HG03565 (cell line): ENCODE results near the gene HOMER1.

Experiments
- ATAC-seq: cut with Tn5 transposase; IDR thresholded peaks from one replicate; pipeline ENCODE4 v1.9.1; 2021; ENCODE audit warnings: mild to moderate bottlenecking, moderate library complexity; ENCODE audit not compliant: unreplicated experiment

Gene HOMER1

DNA sequence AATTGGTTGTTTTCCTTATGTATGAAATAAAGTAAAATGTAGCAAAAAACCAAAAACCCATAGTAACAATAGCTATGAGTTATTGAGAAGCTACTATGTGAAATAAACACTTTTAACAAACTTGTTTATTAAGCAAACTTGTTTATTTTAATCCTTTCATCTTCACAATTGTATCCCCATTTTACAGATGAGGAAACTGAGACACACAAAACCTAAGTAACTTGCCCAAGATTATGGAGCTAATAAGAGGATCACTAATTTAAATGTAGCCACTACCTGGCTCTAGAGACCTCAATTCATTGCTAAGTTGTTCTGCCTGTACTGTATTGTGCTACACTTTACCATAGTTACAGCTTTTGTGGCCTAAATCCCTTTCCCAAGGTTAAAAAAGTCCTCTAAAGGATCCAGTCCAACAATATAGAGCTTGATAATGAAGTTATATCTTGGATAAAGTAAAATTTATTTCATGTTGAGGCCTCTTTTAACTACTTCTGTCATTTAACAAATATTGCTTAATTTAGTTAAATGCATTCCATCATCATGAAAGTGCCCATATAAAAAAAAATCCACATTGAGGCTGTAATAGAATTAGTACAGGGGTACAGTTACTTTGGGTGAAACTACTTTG, 22.1 kb downstream of the HOMER1 start:
- no peak for ATAC-seq

DNA sequence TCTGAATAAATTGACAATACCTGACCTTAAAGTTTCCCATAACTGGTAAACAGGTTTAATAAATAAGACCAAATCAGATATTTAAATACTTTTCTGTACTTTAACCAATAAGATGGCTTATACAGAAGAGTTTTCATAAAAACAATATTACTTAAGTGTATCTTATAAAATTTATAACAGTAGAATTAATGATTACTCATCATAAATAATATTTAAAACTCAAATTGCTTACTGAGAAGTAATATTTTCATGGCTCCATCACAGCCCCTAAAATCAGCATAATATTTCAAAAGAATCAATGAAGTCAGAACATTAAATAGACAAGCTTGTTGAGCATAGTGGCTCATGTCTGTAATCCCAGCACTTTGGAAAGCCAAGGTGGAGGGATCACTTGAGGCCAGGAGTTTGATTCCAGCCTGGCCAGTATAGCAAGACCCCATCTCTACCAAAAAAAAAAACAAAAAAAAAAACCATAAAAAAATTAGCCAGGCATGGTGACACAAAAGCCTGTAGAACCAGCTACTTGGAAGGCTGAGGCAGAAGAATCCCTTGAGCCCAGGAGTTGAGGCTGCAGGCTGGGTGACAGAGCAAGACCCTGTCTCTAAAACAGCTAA, 23.5 kb downstream of the HOMER1 start:
- no peak for ATAC-seq

DNA sequence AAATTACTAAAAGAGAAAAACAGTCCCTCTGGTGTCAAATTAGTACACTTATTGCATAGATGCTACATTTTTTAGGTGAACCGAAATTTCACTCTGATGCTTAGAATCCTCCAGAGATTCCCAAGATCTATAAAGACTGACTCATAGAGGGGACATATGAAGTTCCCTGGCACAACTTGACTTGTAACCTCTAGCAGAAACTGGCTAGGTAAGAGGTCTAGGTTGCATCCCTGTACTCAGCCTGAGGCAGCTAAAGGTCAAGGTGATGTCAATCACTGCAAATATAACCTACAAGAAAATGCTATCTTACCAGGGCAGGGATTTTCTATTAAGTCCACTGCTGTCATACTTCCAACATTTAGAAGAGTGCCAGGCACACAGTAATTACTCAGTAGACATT, 24.2 kb downstream of the HOMER1 start:
- ATAC-seq, result no peak

DNA sequence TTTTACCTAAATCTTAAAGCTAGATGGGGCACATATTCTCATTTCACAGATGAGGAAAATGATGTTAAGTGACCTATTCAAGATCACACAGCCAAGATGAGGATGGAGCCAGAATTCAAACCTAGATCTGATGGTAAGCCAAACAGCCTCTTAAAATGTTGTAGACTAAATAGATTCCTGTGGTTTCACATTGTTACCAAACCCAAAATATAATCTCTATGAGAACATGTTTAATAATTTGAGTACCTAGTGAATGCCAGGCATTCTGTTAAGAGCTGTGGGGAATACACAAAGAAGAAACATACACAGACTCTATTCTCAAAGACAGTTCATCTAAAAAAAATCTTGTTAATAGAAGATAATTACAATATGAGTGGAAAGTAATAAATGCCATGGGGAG, 25.2 kb downstream of the HOMER1 start:
- ATAC-seq, result no peak

DNA sequence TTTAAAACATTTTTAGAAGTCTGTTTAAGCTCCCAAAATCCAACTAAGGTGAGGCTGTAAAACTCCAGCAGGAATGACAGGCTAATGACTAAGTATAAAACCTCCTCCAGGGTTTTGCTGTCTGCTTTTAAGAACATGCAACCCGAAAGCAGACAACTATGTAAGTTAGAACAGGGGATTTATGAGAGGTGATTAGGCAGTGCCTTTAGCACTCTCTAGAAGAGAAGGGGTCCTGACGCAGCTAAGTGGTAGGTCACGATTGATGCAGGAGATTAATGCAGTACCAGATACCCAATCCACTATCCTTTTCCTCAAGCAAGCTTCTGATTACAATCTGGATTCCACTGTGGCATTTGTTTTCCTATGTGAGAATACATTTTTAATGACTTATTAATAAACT, 25.9 kb downstream of the HOMER1 start:
- no peak for ATAC-seq

DNA sequence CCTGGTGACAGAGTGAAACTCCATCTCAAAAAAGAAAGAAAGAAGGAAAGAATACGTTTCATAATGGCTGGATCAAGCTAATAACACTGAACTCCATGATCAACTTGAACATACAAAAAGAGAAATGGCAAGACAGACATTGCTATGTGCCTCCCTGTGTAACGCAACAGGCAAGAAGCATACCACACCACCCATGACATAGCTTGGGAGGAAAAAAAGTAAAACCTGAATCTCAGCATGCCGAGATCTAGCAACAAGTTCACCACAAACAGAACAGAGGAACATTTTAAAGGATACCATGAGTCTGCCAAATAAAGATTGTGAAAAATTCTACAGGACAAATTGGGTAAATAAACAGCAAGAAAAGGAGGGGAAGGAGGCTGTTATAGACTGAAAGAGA, 26.7 kb downstream of the HOMER1 start:
- no peak for ATAC-seq

DNA sequence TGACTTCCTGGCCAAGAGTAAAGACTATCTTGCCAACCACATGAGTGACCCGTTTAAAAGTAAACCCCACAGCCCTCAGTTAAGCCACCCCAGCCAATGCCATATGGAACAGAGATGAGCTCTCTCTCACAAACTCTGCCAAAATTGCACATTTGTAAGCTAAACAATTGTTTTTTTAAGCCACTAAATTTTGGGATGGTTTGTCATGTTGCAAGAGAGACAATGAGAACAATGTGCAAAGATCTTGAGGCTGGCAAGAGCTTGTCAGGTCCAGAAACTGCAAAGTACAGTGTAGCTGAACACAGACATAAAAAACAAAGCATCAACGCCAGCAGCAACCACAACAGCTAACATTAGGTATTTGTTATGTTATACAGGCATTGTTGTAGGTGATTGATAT, 27.8 kb downstream of the HOMER1 start:
- no peak for ATAC-seq

DNA sequence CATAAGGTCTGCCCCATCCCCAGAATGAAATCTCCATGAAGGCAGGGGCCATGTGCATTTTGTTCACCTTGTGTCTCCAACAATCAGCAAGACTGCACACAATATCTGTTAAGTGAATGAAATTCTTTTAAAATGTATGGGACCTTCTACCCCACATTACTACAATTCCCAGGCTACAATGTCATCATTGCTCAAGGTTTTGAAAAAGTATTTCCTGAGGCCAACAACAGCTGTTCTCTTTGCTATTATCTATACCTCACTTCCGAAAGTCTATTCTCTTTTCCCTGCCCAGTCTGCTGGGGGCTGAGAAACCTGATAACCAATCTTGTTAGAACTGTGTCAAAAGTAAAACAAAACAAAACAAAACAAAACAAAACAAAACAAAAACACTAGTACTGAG, 29.2 kb downstream of the HOMER1 start:
- no peak for ATAC-seq

DNA sequence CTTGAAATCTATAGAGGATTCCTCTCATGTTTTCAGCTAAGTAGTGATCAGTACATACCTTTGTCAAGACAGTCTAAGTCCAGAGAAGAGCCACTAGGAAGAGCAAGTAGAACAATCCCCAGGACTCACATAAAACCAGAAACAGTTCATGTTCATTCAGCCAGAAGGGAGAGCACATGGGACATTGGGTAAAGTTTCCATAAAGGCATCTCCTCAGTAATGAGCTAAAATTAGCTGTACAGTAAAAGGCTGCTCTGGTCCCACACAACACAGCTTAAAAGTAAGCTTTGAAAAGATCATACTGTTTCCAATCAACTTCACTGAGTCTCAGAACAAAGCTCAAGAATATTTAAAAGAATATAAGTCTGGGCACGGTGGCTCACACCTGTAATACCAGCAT, 32.4 kb downstream of the HOMER1 start:
- no peak for ATAC-seq

DNA sequence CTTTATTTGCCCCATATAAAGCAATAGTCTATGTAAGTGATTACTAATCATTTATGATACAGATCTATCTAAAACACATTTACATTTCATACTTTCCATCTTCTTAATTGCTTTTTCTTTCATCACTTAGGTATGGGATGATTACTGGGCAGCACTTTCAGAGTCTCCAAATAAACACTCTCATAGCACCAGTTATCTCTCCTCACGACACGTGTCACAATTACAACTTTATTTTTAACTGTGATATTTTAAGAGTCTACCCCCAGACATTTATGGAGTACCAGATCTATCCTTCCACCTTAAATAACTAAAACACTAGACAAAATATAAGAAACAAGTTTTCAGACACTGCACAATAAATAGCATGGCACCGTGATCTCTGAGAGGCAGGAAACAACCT, 32.9 kb downstream of the HOMER1 start:
- no peak for ATAC-seq

DNA sequence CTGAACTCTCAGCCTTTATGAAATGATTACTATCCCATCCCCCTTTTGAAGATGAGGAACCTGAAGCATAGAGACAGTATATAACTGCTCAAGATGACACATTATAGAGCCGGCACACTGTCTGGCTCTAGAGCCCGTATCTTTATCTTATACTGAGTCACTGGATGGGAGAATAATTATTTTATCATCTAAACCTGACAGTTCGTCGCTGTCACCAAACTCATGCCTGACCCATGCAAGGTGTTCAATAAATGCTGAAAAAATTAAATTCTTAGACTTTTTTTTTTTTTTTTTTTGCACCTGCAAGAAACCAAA, 38.8 kb downstream of the HOMER1 start:
- no peak for ATAC-seq

DNA sequence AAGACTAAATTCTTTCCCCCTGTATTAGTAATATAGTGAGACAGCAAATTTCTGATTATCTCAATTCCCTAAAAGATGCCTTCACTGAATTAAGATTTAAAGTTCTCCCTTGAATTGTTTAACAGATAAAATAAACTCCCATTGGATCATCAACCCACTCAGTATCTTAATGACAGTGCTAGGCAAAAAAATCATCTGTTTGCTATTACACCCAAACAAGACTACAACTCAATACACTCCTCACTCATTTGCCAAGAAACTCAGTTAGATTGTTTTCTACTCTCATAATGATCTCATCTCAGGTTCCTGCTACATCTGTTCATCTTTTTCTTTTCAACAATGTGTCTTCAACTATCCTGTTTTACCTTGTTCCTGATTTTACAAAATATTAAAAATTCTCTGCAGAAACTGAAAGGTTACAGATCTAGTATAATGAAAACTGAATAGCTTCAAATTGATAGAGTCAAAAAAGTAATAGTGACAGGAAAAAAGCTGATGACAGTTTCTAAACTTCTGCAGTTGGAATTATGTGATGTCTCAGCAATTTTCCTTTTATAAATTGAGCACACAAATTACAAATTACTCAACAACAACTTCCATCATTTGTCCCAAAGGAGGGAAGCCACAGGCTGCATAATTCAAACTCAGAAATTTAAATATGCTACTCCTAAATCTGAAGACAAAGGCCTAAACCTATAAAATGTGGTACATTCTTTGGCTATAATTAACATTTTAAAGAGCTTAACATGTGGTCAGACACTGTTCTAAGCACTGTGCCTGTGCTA, 39.4 kb downstream of the HOMER1 start:
- ATAC-seq, result no peak

DNA sequence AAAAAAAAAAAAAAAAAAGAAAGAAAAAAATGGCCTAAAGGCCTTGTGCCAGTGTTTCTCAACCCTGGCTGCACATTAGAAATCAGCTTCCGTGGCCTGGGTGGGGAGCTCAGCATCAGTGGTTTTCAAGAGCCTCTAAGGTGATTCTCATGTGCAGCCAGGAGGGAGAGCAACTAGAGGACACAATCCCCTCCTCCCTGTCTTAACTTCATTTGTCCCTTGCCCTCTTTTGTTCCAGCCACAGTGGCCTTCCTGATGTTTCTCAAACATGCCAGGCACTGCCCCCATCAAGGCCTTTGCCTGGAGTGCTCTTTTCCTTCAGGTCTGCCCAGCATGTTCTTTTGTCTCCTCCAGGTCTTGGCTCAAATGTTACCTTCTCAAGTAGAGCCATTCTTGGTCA, 42.4 kb downstream of the HOMER1 start:
- ATAC-seq, result no peak

DNA sequence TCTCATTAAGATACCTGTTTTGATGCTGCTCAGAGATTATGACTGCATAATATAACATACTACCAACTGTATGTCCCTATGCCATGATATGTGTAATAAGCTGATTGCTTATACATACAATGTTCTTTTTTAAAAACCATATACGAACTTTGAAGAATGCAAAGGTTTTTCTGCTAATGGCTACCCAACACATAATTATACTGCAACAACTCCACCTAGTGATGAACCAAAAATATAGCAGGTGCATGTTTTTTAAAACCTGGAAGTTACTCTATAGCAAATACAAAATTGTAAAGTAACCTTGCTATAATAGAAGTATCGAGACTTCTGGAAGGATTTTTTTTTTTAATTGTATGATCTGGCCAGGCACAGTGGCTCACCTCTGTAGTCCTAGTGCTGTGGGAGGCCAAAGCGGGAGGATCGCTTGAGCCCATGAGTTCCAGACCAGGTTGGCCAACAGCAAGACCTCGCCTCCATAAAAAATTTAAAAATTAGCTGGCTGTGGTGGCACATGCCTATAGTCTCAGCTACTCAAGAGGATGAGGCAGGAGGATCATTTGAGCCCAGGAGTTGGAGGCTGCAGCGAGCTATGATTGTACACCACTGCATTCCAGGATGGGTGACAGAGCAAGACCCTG, 49.1 kb downstream of the HOMER1 start:
- no peak for ATAC-seq

DNA sequence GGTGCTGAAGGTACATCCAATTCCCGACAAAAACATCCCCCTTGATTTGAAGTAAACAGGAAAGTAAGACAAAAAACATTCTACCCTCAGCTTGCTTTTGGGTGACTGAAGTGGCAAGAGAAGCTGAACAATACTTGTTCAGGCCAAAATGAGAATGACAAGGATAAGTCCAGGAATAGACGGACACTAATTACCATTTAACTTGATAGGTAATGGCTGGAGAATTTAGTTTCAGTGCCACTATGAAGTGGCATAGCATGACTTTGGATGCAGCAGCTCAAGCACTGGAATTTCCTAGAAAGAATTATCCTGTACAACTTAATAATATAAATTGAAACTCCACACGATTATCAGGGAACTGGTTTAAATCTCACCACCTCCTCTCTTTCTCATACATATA, 49.7 kb downstream of the HOMER1 start:
- ATAC-seq, result no peak

DNA sequence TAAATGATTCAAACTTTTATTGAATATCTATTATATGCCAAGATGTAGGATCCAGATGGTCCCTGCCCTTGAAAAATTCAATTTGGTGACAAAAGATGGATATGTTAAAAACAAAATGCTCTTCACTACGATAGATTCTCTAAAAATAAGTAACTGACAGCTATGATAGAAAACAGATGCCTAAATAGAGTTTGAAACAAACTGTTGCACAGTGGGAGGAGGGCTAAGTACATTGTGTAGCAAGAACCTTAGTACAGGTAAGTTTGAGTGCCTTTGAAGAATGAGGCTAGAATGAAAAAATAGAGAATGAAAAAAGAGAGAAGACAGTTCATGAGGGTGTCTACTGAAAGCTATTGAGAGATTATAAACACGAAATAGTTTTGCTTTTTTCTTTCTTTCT, 54.3 kb downstream of the HOMER1 start:
- ATAC-seq, result no peak

DNA sequence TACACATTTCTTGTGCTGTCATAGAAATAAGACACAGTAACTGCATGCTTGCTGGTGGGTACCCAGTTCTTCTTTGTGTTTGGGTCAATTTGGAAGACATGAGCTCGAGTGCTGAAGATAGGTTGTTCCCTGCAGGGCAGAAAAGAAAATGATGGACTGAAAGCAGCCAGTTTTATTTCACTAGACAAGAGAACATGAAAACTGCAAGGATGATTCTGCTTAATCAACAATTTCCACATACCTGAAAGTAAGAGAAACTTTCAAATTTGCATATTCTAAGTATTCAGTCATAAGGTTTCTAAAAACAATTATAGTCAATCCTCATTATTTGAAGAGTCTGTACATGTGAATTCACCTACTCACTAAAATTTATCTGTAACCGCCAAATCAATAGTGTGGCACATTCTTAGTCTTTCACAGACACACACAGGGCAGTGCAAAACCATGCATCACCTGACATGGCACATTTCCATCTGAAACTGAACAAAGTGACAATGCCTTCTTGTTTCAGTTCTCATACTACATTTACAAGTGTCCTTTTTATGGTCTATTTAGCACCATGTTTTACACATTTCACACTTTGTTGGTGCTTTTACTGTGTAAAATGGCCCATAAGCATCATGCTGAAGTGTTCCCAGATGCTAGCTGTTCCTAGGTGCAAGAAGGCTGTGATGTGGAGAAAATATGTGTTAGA, 56.9 kb downstream of the HOMER1 start:
- ATAC-seq, result peak; percentile 64

DNA sequence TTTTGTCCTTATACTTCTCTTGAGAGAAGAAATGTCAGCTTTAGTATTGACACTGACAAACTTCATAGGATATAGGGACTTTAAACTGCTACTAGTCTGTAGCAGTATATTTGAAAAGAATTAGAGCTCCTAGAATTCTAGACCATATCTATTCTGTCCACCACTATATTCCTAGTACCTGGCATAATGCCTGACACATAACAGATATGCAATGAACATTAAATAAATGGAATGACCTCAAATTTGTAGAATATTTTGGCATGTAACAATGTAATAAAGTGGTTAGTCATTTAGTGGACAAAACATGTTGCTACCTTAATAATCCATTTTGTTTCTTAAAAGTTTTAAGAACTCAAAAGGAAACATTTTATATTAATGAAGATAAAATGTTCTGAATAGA, 57.5 kb downstream of the HOMER1 start:
- ATAC-seq, result no peak

DNA sequence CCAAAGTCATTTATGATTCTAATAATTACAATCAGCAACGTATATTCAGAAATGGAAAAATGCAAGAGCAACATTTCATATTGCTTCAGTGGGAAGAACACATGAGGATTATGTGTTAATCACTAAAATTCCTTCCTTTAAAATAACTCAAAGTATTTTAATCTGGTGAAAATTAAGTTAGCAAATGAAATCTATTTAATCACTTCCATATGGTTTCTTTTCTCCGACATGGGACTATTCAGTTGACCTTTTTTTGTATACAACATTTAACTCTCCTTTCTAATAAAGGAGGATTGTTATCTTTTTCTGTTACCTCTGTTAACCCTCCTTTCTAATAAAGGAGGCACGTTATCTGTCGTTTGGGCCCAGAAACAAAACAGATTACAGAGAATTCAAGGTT, 59.9 kb downstream of the HOMER1 start:
- no peak for ATAC-seq

DNA sequence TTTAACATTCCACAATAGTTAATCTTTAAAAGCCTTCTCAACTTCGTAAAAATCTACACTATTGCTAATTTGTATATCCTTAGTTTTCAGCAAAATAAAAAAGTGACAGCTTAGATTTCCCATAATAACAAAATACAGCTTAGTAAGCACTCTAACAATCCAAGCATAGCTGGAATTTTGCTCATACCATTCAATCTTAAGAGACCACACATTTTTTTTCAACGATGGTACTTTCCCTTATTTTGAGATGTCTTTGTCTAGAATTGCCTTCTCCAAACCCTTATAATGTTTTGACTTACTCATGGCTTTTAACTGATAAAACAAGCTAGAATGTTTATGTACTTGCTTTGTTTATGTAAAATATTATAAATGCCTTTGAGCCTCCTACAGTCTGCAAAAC, 65.6 kb downstream of the HOMER1 start:
- no peak for ATAC-seq

DNA sequence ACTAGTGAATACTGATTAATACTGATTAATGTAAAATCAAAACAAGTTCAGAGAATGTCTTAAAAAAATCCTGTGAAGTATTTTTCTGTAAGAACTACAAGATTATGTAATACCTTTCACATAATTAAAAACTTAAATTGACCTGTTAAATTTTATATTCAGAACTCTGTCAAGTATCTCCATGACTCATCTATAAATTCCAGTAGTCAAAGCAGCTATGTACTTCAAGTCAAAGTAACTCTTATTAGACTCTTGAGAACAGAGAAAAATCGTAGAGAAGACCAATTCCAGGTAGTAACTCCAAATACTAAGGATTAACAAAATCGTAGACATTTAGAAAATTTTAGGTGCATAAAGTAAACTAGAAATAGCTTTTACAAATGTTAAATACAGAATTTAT, 77.1 kb downstream of the HOMER1 start:
- ATAC-seq, result no peak

DNA sequence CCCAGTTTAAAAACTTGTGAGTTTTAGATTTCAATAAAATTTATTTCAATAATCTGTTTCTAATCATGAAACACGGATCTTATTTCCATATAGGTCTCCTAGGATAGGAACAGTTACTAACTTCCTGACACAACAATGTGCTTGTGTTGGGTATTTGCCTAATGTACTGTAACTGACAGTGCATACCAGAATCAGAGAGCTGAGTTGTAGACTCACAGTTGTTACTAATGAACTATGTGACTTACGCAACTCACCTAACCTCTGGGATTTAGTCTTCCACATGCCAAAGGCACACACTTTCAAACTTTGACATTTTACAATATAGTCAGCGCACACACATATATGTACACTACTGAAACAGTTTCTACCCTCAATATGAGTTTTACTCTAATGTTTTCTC, 77.7 kb downstream of the HOMER1 start:
- no peak for ATAC-seq
